Measurements from ENCODE around the gene TMPRSS9. TPM values are rescaled to one million over a fixed set of nuclear protein-coding genes. Genes with fewer than 3 reads are reported as not detected.
"Not testable (repeated sequence)": the region's sequence is repeated elsewhere in the genome, so short reads cannot be mapped to it uniquely, and the experiment has no call there.

The TMPRSS9 gene
- total and polyA plus RNA-seq, 4 experiments from 2014 or later: not detected

- POLR2A ChIA-PET (ENCODE audit: partially characterized antibody): not testable (repeated sequence)
- H3K27ac Mint-ChIP-seq: peak overlapping the region in 1 of 7 donors; percentile 57
These were observed 57.4 kb downstream of the TMPRSS9 start for GRCh38 chr19:2417436-2417835.

GRCh38 chr19:2417881-2418406 is 57.9 kb downstream of the TMPRSS9 start:
- peak overlapping the region in 1 of 7 donors; percentile 57 for H3K27ac Mint-ChIP-seq
- no peak overlapping the region for H3K27ac ChIP-seq (ENCODE audit: low read depth, low read length)
- H3K4me3 ChIP-seq (ENCODE audit: low read length in 2 of 2): no peak overlapping the region
- no peaks in the 10 kb centered on the region for H3K4me1 Mint-ChIP-seq
- no peaks in the 10 kb centered on the region for H3K4me1 ChIP-seq (ENCODE audit: insufficient read depth, low read length)
- no peaks in the 10 kb centered on the region for H3K9me3 ChIP-seq (ENCODE audit: control insufficient read depth in 1 of 2, low read length in 2 of 2)
- intact Hi-C loops (cut with micrococcal nuclease): no loop called here
- ChIA-PET CTCF (ENCODE audit: partially characterized antibody) (no interaction called here), POLR2A (ENCODE audit: partially characterized antibody) (no interaction called here)
- no peaks in the 10 kb centered on the region for H3K27me3 ChIP-seq (ENCODE audit: insufficient read depth, low read length)
- no peaks in the 10 kb centered on the region for H3K9me3 Mint-ChIP-seq
- H3K4me3 Mint-ChIP-seq: no peak overlapping the region
- no peaks in the 10 kb centered on the region for H3K36me3 ChIP-seq (ENCODE audit: insufficient read depth, low read length)
- peaks cover 0 to 3% of the 10 kb centered on the region in 2 donors for H3K27me3 Mint-ChIP-seq
- H3K36me3 Mint-ChIP-seq: peaks cover under 1 to 5% of the 10 kb centered on the region in 2 donors
- no peak for DNase-seq

More at GRCh38 chr19:2417436-2417835, 57.4 kb downstream of the TMPRSS9 start:
- intact Hi-C loops (cut with micrococcal nuclease); H3K36me3 Mint-ChIP-seq; CTCF ChIA-PET (ENCODE audit: partially characterized antibody); H3K27me3 Mint-ChIP-seq; H3K9me3 ChIP-seq (ENCODE audit: control insufficient read depth in 1 of 2, low read length in 2 of 2); H3K27ac ChIP-seq (ENCODE audit: low read depth, low read length); H3K9me3 Mint-ChIP-seq; H3K36me3 ChIP-seq (ENCODE audit: insufficient read depth, low read length); H3K4me3 Mint-ChIP-seq; DNase-seq; H3K4me1 ChIP-seq (ENCODE audit: insufficient read depth, low read length); H3K4me1 Mint-ChIP-seq; H3K4me3 ChIP-seq (ENCODE audit: low read length in 2 of 2); H3K27me3 ChIP-seq (ENCODE audit: insufficient read depth, low read length): not testable (repeated sequence)

DNA sequence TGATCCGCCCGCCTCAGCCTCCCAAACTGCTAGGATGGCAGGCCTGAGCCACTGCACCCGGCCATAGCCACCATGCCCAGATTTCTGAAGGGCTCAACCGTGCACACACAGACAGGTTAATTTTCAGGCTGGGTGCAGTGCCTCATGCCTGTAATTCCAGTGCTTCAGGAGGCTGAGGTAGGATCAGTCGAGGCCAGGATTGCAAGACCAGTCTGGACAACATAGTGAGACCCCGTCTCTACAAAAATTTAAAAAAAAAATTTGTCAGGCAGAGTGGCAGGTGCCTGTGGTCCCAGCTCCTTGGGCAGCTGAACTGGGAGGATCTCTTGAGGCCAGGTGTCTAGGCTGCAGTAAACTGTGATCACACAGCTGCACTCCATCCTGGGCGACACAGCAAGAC is 59.7 kb downstream of the TMPRSS9 start:
- Histone ChIP-seq H3K27me3 (ENCODE audit: insufficient read depth, low read length) (no peaks in the 10 kb centered on the region), H3K4me1 (ENCODE audit: insufficient read depth, low read length) (no peaks in the 10 kb centered on the region), H3K9me3 (ENCODE audit: control insufficient read depth in 1 of 2, low read length in 2 of 2) (no peaks in the 10 kb centered on the region), H3K27ac (ENCODE audit: low read depth, low read length) (no peak overlapping the region), H3K36me3 (ENCODE audit: insufficient read depth, low read length) (no peaks in the 10 kb centered on the region), H3K4me3 (ENCODE audit: low read length in 2 of 2) (no peak overlapping the region)
- peak overlapping the region in 3 of 7 donors; percentile 30 to 43 (median 41) for H3K27ac Mint-ChIP-seq
- H3K4me3 Mint-ChIP-seq: no peak overlapping the region
- no peak for DNase-seq
- no peaks in the 10 kb centered on the region for H3K27me3 Mint-ChIP-seq
- H3K4me1 Mint-ChIP-seq: no peaks in the 10 kb centered on the region
- no peaks in the 10 kb centered on the region for H3K9me3 Mint-ChIP-seq
- CTCF ChIA-PET (ENCODE audit: partially characterized antibody): no interaction called here
- POLR2A ChIA-PET (ENCODE audit: partially characterized antibody): interaction anchor here (0.7 kb wide), 1 partner anchor 9 kb away, joined by 3 read pairs; no protein-coding TSS in a partner anchor
- H3K36me3 Mint-ChIP-seq: peaks cover 2 to 5% of the 10 kb centered on the region in 2 donors
- intact Hi-C loops (cut with micrococcal nuclease): no loop called here

GRCh38 chr19:2420490-2420889 is 60.4 kb downstream of the TMPRSS9 start:
- no peak overlapping the region for H3K4me3 ChIP-seq (ENCODE audit: low read length in 2 of 2)
- ChIA-PET CTCF (ENCODE audit: partially characterized antibody) (no interaction called here), POLR2A (ENCODE audit: partially characterized antibody) (interaction anchor here (0.7 kb wide), 1 partner anchor 8 kb away, joined by 3 read pairs; no protein-coding TSS in a partner anchor)
- H3K4me1 Mint-ChIP-seq: no peaks in the 10 kb centered on the region
- H3K9me3 ChIP-seq (ENCODE audit: control insufficient read depth in 1 of 2, low read length in 2 of 2): no peaks in the 10 kb centered on the region
- H3K27ac ChIP-seq (ENCODE audit: low read depth, low read length): no peak overlapping the region
- H3K27ac Mint-ChIP-seq: no peak overlapping the region
- intact Hi-C loops (cut with micrococcal nuclease): no loop called here
- no peak overlapping the region for H3K4me3 Mint-ChIP-seq
- H3K4me1 ChIP-seq (ENCODE audit: insufficient read depth, low read length): peaks cover under 1% of the 10 kb centered on the region
- H3K36me3 Mint-ChIP-seq: peaks cover 2 to 5% of the 10 kb centered on the region in 2 donors
- no peaks in the 10 kb centered on the region for H3K36me3 ChIP-seq (ENCODE audit: insufficient read depth, low read length)
- H3K9me3 Mint-ChIP-seq: no peaks in the 10 kb centered on the region
- DNase-seq: no peak
- H3K27me3 Mint-ChIP-seq: no peaks in the 10 kb centered on the region
- no peaks in the 10 kb centered on the region for H3K27me3 ChIP-seq (ENCODE audit: insufficient read depth, low read length)

GRCh38 chr19:2421581-2422306 is 61.7 kb downstream of the TMPRSS9 start:
- H3K4me1 Mint-ChIP-seq: peaks cover 2 to 5% (median 4%) of the 10 kb centered on the region in 4 donors
- POLR2A ChIA-PET (ENCODE audit: partially characterized antibody): no interaction called here
- H3K27ac Mint-ChIP-seq: no peak overlapping the region
- no peaks in the 10 kb centered on the region for H3K9me3 Mint-ChIP-seq
- CTCF ChIA-PET (ENCODE audit: partially characterized antibody): no interaction called here
- Histone ChIP-seq H3K27ac (ENCODE audit: low read depth, low read length) (no peak overlapping the region), H3K4me1 (ENCODE audit: insufficient read depth, low read length) (peaks cover 13% of the 10 kb centered on the region), H3K4me3 (ENCODE audit: low read length in 2 of 2) (no peak overlapping the region), H3K9me3 (ENCODE audit: control insufficient read depth in 1 of 2, low read length in 2 of 2) (no peaks in the 10 kb centered on the region), H3K27me3 (ENCODE audit: insufficient read depth, low read length) (no peaks in the 10 kb centered on the region), H3K36me3 (ENCODE audit: insufficient read depth, low read length) (no peaks in the 10 kb centered on the region)
- intact Hi-C loops (cut with micrococcal nuclease): no loop called here
- no peak overlapping the region for H3K4me3 Mint-ChIP-seq
- no peaks in the 10 kb centered on the region for H3K27me3 Mint-ChIP-seq
- H3K36me3 Mint-ChIP-seq: peaks cover 2 to 5% of the 10 kb centered on the region in 2 donors
- no peak for DNase-seq

- Histone ChIP-seq H3K27me3 (ENCODE audit: insufficient read depth, low read length) (no peaks in the 10 kb centered on the region), H3K36me3 (ENCODE audit: insufficient read depth, low read length) (no peaks in the 10 kb centered on the region), H3K4me3 (ENCODE audit: low read length in 2 of 2) (no peak overlapping the region), H3K4me1 (ENCODE audit: insufficient read depth, low read length) (peaks cover 19% of the 10 kb centered on the region), H3K9me3 (ENCODE audit: control insufficient read depth in 1 of 2, low read length in 2 of 2) (no peaks in the 10 kb centered on the region), H3K27ac (ENCODE audit: low read depth, low read length) (no peak overlapping the region)
- Mint-ChIP-seq H3K27ac (peak overlapping the region in 1 of 7 donors; percentile 54), H3K36me3 (peaks cover 0 to 10% of the 10 kb centered on the region in 2 donors), H3K9me3 (no peaks in the 10 kb centered on the region), H3K4me1 (peaks cover 6 to 17% (median 12%) of the 10 kb centered on the region in 4 donors), H3K27me3 (no peaks in the 10 kb centered on the region), H3K4me3 (no peak overlapping the region)
- POLR2A ChIA-PET (ENCODE audit: partially characterized antibody): interaction anchor here (0.6 kb wide), 1 partner anchor 193 kb away, joined by 5 read pairs; no protein-coding TSS in a partner anchor
- intact Hi-C loops (cut with micrococcal nuclease): no loop called here
- DNase-seq: no peak
- CTCF ChIA-PET (ENCODE audit: partially characterized antibody): no interaction called here
These were observed 63.2 kb downstream of the TMPRSS9 start for GRCh38 chr19:2423071-2423914.

Data from CD4-positive, alpha-beta memory T cell (primary cell).